CD4-positive, alpha-beta memory T cell (primary cell): ENCODE results near the gene ABCC6. TPM values are rescaled to one million over a fixed set of nuclear protein-coding genes. Genes with fewer than 3 reads are reported as not detected.
A peak's percentile ranks its signal among the peaks of the same experiment; 100 is the strongest.
"Not testable (repeated sequence)": the region's sequence is repeated elsewhere in the genome, so short reads cannot be mapped to it uniquely, and the experiment has no call there.

Experiments
- CTCF ChIA-PET: fragments of 350-600 bp; sonication (Branson Sonifier 250); formaldehyde crosslinking; loops from one replicate; lab custom pipeline; 2021; ENCODE audit warnings: inconsistent platforms; ENCODE audit not compliant: partially characterized antibody; lab: Charles Lee
- POLR2A ChIA-PET: fragments of 350-600 bp; sonication (Branson Sonifier 250); formaldehyde crosslinking; loops from one replicate; lab custom pipeline; 2021; ENCODE audit not compliant: partially characterized antibody; lab: Charles Lee
- DNase-seq, 5 donors: peaks; one replicate each; pipeline versions ENCODE4 v3.0.0 to v3.0.0-alpha.2; 2020 to 2022; ENCODE audit warnings: mixed read lengths in 1 of 5
- H3K27ac ChIP-seq: one replicate; pipeline ENCODE4 v1.7.0; 2013; ENCODE audit warnings: low read depth, low read length
- H3K27me3 ChIP-seq: 2 replicates; pipeline ENCODE4 v1.7.0; 2013; ENCODE audit warnings: mild to moderate bottlenecking, low read length, moderate library complexity; ENCODE audit not compliant: insufficient read depth
- H3K36me3 ChIP-seq: 2 replicates; pipeline ENCODE4 v1.7.0; 2013; ENCODE audit warnings: mild to moderate bottlenecking, low read length, moderate library complexity; ENCODE audit not compliant: insufficient read depth
- H3K4me1 ChIP-seq: 2 replicates; pipeline ENCODE4 v1.7.0; 2013; ENCODE audit warnings: mild to moderate bottlenecking, low read length, moderate library complexity; ENCODE audit not compliant: insufficient read depth
- H3K4me3 ChIP-seq, 2 donors: one replicate each; pipeline ENCODE4 v1.7.0; 2013; ENCODE audit warnings: low read length in 2 of 2, mild to moderate bottlenecking in 1 of 2
- H3K9me3 ChIP-seq, 2 donors: one replicate each; pipeline ENCODE4 v1.7.0; 2013; ENCODE audit warnings: low read length in 2 of 2, control low read depth in 1 of 2; ENCODE audit not compliant: control insufficient read depth in 1 of 2
- H3K27ac Mint-ChIP-seq, 7 donors: one replicate each; pipeline ENCODE4 v1.8.0; 2020 to 2021; ENCODE audit warnings: mixed read lengths in 7 of 7, mild to moderate bottlenecking in 6 of 7, inconsistent platforms in 3 of 7, moderate library complexity in 3 of 7
- H3K27me3 Mint-ChIP-seq, 2 donors: one replicate each; pipeline ENCODE4 v1.8.0; 2020 to 2021; ENCODE audit warnings: mixed read lengths in 2 of 2
- H3K36me3 Mint-ChIP-seq, 2 donors: one replicate each; pipeline ENCODE4 v1.8.0; 2020 to 2021; ENCODE audit warnings: mixed read lengths in 2 of 2, inconsistent platforms in 1 of 2, mild to moderate bottlenecking in 1 of 2
- H3K4me1 Mint-ChIP-seq, 4 donors: one replicate each; pipeline ENCODE4 v1.8.0; 2020 to 2021; ENCODE audit warnings: mixed read lengths in 4 of 4, mild to moderate bottlenecking in 1 of 4
- H3K4me3 Mint-ChIP-seq, 8 donors: one replicate each; pipeline ENCODE4 v1.8.0; 2020 to 2021; ENCODE audit warnings: mixed read lengths in 8 of 8, mild to moderate bottlenecking in 7 of 8, moderate library complexity in 6 of 8, inconsistent platforms in 3 of 8
- H3K9me3 Mint-ChIP-seq, 8 donors: one replicate each; pipeline ENCODE4 v1.8.0; 2020 to 2021; ENCODE audit warnings: mixed read lengths in 8 of 8, mild to moderate bottlenecking in 5 of 8, inconsistent platforms in 3 of 8, moderate library complexity in 1 of 8
- intact Hi-C: fragments of 100-400 bp; cut with micrococcal nuclease; formaldehyde crosslinking; loops from one replicate; pipeline ENCODE4 v1.15.1; 2023
- polyA plus RNA-seq, 2 donors: library from polyadenylated mRNA; unstranded; fragments of 300-500 nt; fragmentation: Illumina TruSeq; gene quantifications; one replicate each; pipeline ENCODE4 v1.2.3, GENCODE V29; 2021
- total RNA-seq, 2 experiments: library from RNA; stranded (reverse); gene quantifications; one replicate each; pipeline ENCODE4 v1.2.3, GENCODE V29; 2021

The ABCC6 gene
- total and polyA plus RNA-seq, 4 experiments from 2014 or later = 0.15 TPM; not detected in 3

DNA sequence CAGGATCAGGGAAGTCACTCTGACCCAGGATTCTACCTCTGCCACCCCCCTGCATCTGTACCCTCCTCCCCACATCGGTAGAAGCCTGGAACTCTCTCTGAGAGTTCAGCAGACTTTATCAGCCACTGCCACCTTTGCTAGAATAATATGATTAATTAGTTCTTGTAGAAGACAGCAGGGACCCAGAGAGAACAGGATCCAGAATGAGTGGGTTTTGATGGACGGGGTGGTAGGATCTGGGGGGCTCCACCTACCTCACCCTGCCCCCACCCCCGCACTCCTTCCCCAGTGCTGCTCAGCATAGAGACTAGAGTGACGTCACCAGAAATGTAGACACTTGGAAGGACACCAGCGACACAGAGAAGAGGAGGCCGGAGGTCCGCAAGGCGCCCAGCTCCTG is 33.5 kb downstream of the ABCC6 start:
- Histone ChIP-seq H3K4me1 (no peaks in the 10 kb centered on the region), H3K27me3 (no peaks in the 10 kb centered on the region), H3K36me3 (no peaks in the 10 kb centered on the region), H3K27ac (no peak overlapping the region), H3K9me3 (no peaks in the 10 kb centered on the region), H3K4me3 (no peak overlapping the region)
- intact Hi-C loops = loop anchor here (10.0 kb wide), 1 partner anchor 425 kb away; no protein-coding TSS in a partner anchor
- POLR2A ChIA-PET = no interaction called here
- CTCF ChIA-PET = no interaction called here
- Mint-ChIP-seq H3K9me3 (no peaks in the 10 kb centered on the region), H3K27me3 (peaks cover under 1 to 6% of the 10 kb centered on the region in 2 donors), H3K4me3 (no peak overlapping the region), H3K36me3 (no peaks in the 10 kb centered on the region), H3K27ac (no peak overlapping the region), H3K4me1 (peaks cover 0 to 2% (median 0%) of the 10 kb centered on the region in 4 donors)
- no peak for DNase-seq

- H3K4me3 Mint-ChIP-seq = no peak overlapping the region
- Histone ChIP-seq H3K4me1 (no peaks in the 10 kb centered on the region), H3K27me3 (no peaks in the 10 kb centered on the region), H3K4me3 (no peak overlapping the region), H3K9me3 (no peaks in the 10 kb centered on the region), H3K27ac (no peak overlapping the region), H3K36me3 (no peaks in the 10 kb centered on the region)
- H3K27ac Mint-ChIP-seq = peak overlapping the region in 1 of 7 donors; percentile 42
- POLR2A ChIA-PET = no interaction called here
- DNase-seq = no peak
- H3K9me3 Mint-ChIP-seq = no peaks in the 10 kb centered on the region
- intact Hi-C loops = no loop called here
- CTCF ChIA-PET = no interaction called here
- H3K36me3 Mint-ChIP-seq = no peaks in the 10 kb centered on the region
- H3K27me3 Mint-ChIP-seq = peaks cover 0 to 9% of the 10 kb centered on the region in 2 donors
- peaks cover 0 to 2% (median 0%) of the 10 kb centered on the region in 4 donors for H3K4me1 Mint-ChIP-seq
Measured at GRCh38 chr16:16188827-16189226, 34.5 kb downstream of the ABCC6 start.

DNA sequence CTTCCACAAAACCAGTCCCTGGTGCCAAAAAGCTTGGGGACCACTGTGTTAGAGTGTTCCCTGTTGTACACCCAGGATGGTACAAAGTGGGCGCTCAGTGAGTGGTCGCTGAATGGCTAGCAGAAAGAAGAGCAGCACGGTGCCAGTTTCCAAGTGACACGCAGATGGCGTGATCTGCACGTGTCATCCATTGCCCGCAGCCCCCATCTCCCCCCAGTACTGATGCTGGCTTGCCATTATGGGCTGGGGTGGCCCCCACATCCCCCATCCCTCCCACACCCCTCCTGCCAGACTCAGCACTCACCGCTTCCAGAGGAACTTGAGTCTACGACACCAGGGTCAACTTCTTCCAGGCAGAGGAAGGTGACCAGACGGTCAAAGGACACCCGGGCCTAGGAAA is 36.5 kb downstream of the ABCC6 start:
- Histone ChIP-seq H3K4me3 (no peak overlapping the region), H3K27ac (no peak overlapping the region), H3K27me3 (no peaks in the 10 kb centered on the region), H3K9me3 (no peaks in the 10 kb centered on the region), H3K4me1 (no peaks in the 10 kb centered on the region), H3K36me3 (no peaks in the 10 kb centered on the region)
- CTCF ChIA-PET = interaction anchor here (1.5 kb wide), 1 partner anchor 8 kb away, joined by 5 read pairs; no protein-coding TSS in a partner anchor
- Mint-ChIP-seq H3K4me1 (peaks cover 0 to 2% (median 0%) of the 10 kb centered on the region in 4 donors), H3K27me3 (peaks cover 5 to 7% of the 10 kb centered on the region in 2 donors), H3K36me3 (no peaks in the 10 kb centered on the region), H3K27ac (no peak overlapping the region), H3K4me3 (no peak overlapping the region), H3K9me3 (no peaks in the 10 kb centered on the region)
- no peak for DNase-seq
- POLR2A ChIA-PET = no interaction called here
- intact Hi-C loops = no loop called here

GRCh38 chr16:16185095-16185494 is 38.2 kb downstream of the ABCC6 start:
- ChIA-PET CTCF (no interaction called here), POLR2A (no interaction called here)
- DNase-seq = no peak
- Mint-ChIP-seq H3K4me1 (peaks cover 0 to 2% (median 0%) of the 10 kb centered on the region in 4 donors), H3K36me3 (no peaks in the 10 kb centered on the region), H3K27ac (no peak overlapping the region), H3K4me3 (no peak overlapping the region), H3K9me3 (no peaks in the 10 kb centered on the region), H3K27me3 (peaks cover 5 to 7% of the 10 kb centered on the region in 2 donors)
- Histone ChIP-seq H3K4me1 (no peaks in the 10 kb centered on the region), H3K27ac (no peak overlapping the region), H3K27me3 (no peaks in the 10 kb centered on the region), H3K4me3 (no peak overlapping the region), H3K36me3 (no peaks in the 10 kb centered on the region), H3K9me3 (no peaks in the 10 kb centered on the region)
- intact Hi-C loops = no loop called here

DNA sequence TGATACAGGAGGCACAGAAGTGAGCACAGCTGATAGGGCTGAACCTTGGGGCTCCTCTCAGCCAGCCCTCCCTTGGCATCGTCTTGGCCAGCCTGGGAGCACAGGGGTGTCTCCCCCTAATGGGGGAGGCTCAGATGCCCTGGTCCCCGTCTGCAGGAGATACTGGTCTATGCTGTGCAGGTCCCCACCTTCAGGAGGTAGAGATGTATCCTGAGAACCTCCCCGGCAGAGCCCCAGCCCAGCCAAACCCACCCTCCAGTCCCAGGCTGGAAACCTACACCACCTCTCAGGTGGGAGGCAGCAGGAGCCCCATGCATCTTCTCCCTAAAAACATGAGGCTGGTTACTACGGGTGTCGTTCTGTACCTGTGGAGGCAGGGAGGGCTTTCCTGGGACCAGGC is 38.7 kb downstream of the ABCC6 start:
- Histone ChIP-seq H3K27me3 (no peaks in the 10 kb centered on the region), H3K27ac (no peak overlapping the region), H3K9me3 (no peaks in the 10 kb centered on the region), H3K4me3 (no peak overlapping the region), H3K4me1 (no peaks in the 10 kb centered on the region), H3K36me3 (no peaks in the 10 kb centered on the region)
- no peak for DNase-seq
- intact Hi-C loops = no loop called here
- Mint-ChIP-seq H3K4me1 (peaks cover 0 to 2% (median 0%) of the 10 kb centered on the region in 4 donors), H3K36me3 (no peaks in the 10 kb centered on the region), H3K27me3 (peaks cover 6 to 7% of the 10 kb centered on the region in 2 donors), H3K9me3 (no peaks in the 10 kb centered on the region), H3K4me3 (no peak overlapping the region), H3K27ac (no peak overlapping the region)
- POLR2A ChIA-PET = no interaction called here
- CTCF ChIA-PET = no interaction called here

- Histone ChIP-seq H3K27ac (no peak overlapping the region), H3K36me3 (no peaks in the 10 kb centered on the region), H3K9me3 (no peaks in the 10 kb centered on the region), H3K4me1 (no peaks in the 10 kb centered on the region), H3K4me3 (no peak overlapping the region), H3K27me3 (no peaks in the 10 kb centered on the region)
- no peak for DNase-seq
- Mint-ChIP-seq H3K27me3 (peaks cover 6 to 9% of the 10 kb centered on the region in 2 donors), H3K36me3 (no peaks in the 10 kb centered on the region), H3K4me1 (peaks cover 0 to 2% (median 0%) of the 10 kb centered on the region in 4 donors), H3K4me3 (peak overlapping the region in 1 of 8 donors; percentile 78), H3K27ac (no peak overlapping the region), H3K9me3 (peaks cover 0 to 2% (median 0%) of the 10 kb centered on the region in 8 donors)
- ChIA-PET POLR2A (no interaction called here), CTCF (no interaction called here)
- intact Hi-C loops = no loop called here
Measured at GRCh38 chr16:16183562-16183961, 39.7 kb downstream of the ABCC6 start.

DNA sequence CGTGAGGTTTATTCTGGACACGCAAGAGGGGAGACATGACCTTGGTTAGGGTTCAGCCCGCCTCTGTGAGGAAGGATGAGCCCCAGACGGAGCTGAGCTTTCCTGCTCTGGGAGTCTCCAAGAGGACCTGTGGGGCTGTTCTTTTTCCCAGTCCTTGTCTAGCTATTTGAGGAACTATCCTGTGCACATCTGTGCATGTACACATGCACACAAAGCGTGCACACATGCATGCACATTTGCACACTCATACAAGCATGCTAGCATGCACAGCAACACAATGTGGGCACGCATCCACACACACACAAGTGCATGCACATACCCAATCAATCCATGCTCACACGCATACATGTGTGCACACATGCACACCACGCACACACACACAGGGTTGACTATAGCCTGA is 40.4 kb downstream of the ABCC6 start:
- peaks cover 0 to 2% (median 0%) of the 10 kb centered on the region in 4 donors for H3K4me1 Mint-ChIP-seq
- no peaks in the 10 kb centered on the region for H3K36me3 ChIP-seq
- DNase-seq = no peak
- no peaks in the 10 kb centered on the region for H3K36me3 Mint-ChIP-seq
- CTCF ChIA-PET = no interaction called here
- H3K9me3 Mint-ChIP-seq = peaks cover 0 to 2% (median 0%) of the 10 kb centered on the region in 8 donors
- intact Hi-C loops = no loop called here
- no peaks in the 10 kb centered on the region for H3K27me3 ChIP-seq
- no peak overlapping the region for H3K4me3 Mint-ChIP-seq
- POLR2A ChIA-PET = no interaction called here
- H3K9me3 ChIP-seq = no peaks in the 10 kb centered on the region
- no peak overlapping the region for H3K27ac ChIP-seq
- H3K27me3 Mint-ChIP-seq = peaks cover 6 to 9% of the 10 kb centered on the region in 2 donors
- no peak overlapping the region for H3K4me3 ChIP-seq
- no peak overlapping the region for H3K27ac Mint-ChIP-seq
- H3K4me1 ChIP-seq = no peaks in the 10 kb centered on the region

DNA sequence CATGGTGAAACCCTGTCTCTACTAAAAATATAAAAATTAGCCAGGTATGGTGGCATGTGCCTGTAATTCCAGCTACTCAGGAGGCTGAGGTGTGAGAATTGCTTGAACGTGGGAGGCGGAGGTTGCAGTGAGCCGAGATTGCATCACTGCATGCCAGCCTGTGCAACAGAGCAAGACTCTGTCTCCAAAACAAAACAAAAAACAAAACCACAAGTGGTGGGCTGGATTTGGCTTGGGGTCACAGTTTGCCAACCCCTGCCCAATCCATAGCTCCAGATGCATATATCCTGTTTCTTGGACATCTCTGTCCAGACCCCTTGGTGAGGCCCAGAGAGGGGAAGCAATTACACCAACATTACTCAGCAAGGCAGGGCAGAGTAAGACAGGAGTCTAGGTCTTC is 41.5 kb downstream of the ABCC6 start:
- H3K4me3 ChIP-seq, H3K27ac Mint-ChIP-seq, CTCF ChIA-PET, H3K27ac ChIP-seq, H3K27me3 Mint-ChIP-seq, H3K4me1 ChIP-seq, H3K9me3 Mint-ChIP-seq, intact Hi-C loops, H3K4me3 Mint-ChIP-seq, DNase-seq, POLR2A ChIA-PET, H3K9me3 ChIP-seq, H3K36me3 Mint-ChIP-seq, H3K36me3 ChIP-seq, H3K27me3 ChIP-seq, H3K4me1 Mint-ChIP-seq: not testable (repeated sequence)
